Measurements from ENCODE around the gene SUSD1. TPM values are rescaled to one million over a fixed set of nuclear protein-coding genes. Genes with fewer than 3 reads are reported as not detected.
"Not testable (repeated sequence)": the region's sequence is repeated elsewhere in the genome, so short reads cannot be mapped to it uniquely, and the experiment has no call there.

SUSD1 gene
- total RNA-seq, 4 donors from 2014 or later: 1.6 to 8.2 (median 4.4) TPM

GRCh38 chr9:112203536-112203935 lies 28.4 kb upstream of the SUSD1 start:
- WGBS: 43% methylated on average over 2 of the region's 2 CpGs
- DNase-seq (ENCODE audit: low spot score in 2 of 2): no peak
- H3K27ac ChIP-seq: no peak overlapping the region
- no peak for TF ChIP-seq POLR2A (IDR thresholded peaks at IDR 0.05)
- TF ChIP-seq EP300 (IDR thresholded peaks at IDR 0.05): no peak
- no peak for TF ChIP-seq CTCF (IDR thresholded peaks at IDR 0.05)
- TF ChIP-seq POLR2AphosphoS5 (IDR thresholded peaks at IDR 0.05): no peak
- H3K36me3 ChIP-seq: peaks cover 18% of the 10 kb centered on the region
- H3K9me3 ChIP-seq: no peaks in the 10 kb centered on the region
- H3K27me3 ChIP-seq: no peaks in the 10 kb centered on the region
- no peak overlapping the region for H3K4me3 ChIP-seq
- no peaks in the 10 kb centered on the region for H3K4me1 ChIP-seq

GRCh38 chr9:112200711-112201110 lies 25.6 kb upstream of the SUSD1 start:
- H3K4me1 ChIP-seq: no peaks in the 10 kb centered on the region
- TF ChIP-seq POLR2A (IDR thresholded peaks at IDR 0.05) (no peak), EP300 (IDR thresholded peaks at IDR 0.05) (no peak), POLR2AphosphoS5 (IDR thresholded peaks at IDR 0.05) (no peak), CTCF (IDR thresholded peaks at IDR 0.05) (no peak)
- H3K27ac ChIP-seq: no peak overlapping the region
- H3K36me3 ChIP-seq: peaks cover under 1% of the 10 kb centered on the region
- 79% methylated on average over 5 of the region's 5 CpGs for WGBS
- H3K9me3 ChIP-seq: no peaks in the 10 kb centered on the region
- no peak overlapping the region for H3K4me3 ChIP-seq
- H3K27me3 ChIP-seq: no peaks in the 10 kb centered on the region
- no peak for DNase-seq (ENCODE audit: low spot score in 2 of 2)

- TF ChIP-seq CTCF (IDR thresholded peaks at IDR 0.05) (no peak), POLR2AphosphoS5 (IDR thresholded peaks at IDR 0.05) (no peak), EP300 (IDR thresholded peaks at IDR 0.05) (no peak), POLR2A (IDR thresholded peaks at IDR 0.05) (no peak)
- H3K36me3 ChIP-seq: no peaks in the 10 kb centered on the region
- no peaks in the 10 kb centered on the region for H3K9me3 ChIP-seq
- no peak for DNase-seq (ENCODE audit: low spot score in 2 of 2)
- H3K27ac ChIP-seq: no peak overlapping the region
- WGBS: 59% methylated on average over 4 of the region's 4 CpGs
- no peak overlapping the region for H3K4me3 ChIP-seq
- no peaks in the 10 kb centered on the region for H3K4me1 ChIP-seq
- no peaks in the 10 kb centered on the region for H3K27me3 ChIP-seq
Measured at GRCh38 chr9:112198646-112199045, 23.5 kb upstream of the SUSD1 start.

GRCh38 chr9:112194969-112195431 lies 19.9 kb upstream of the SUSD1 start:
- no peaks in the 10 kb centered on the region for H3K4me1 ChIP-seq
- DNase-seq (ENCODE audit: low spot score in 2 of 2): no peak
- no peak overlapping the region for H3K27ac ChIP-seq
- H3K36me3 ChIP-seq: no peaks in the 10 kb centered on the region
- TF ChIP-seq POLR2A (IDR thresholded peaks at IDR 0.05) (no peak), EP300 (IDR thresholded peaks at IDR 0.05) (no peak), CTCF (IDR thresholded peaks at IDR 0.05) (no peak)
- WGBS: 91% methylated on average over 4 of the region's 4 CpGs
- H3K9me3 ChIP-seq: no peaks in the 10 kb centered on the region
- H3K27me3 ChIP-seq: no peaks in the 10 kb centered on the region
- H3K4me3 ChIP-seq: no peak overlapping the region

- Histone ChIP-seq H3K36me3 (no peaks in the 10 kb centered on the region), H3K4me3 (no peak overlapping the region), H3K27me3 (no peaks in the 10 kb centered on the region), H3K9me3 (no peaks in the 10 kb centered on the region), H3K27ac (no peak overlapping the region), H3K4me1 (no peaks in the 10 kb centered on the region)
- WGBS: 90% methylated on average over 6 of the region's 6 CpGs
- no peak for DNase-seq (ENCODE audit: low spot score in 2 of 2)
- TF ChIP-seq CTCF (IDR thresholded peaks at IDR 0.05) (no peak), POLR2A (IDR thresholded peaks at IDR 0.05) (no peak), POLR2AphosphoS5 (IDR thresholded peaks at IDR 0.05) (no peak), EP300 (IDR thresholded peaks at IDR 0.05) (no peak)
Measured at GRCh38 chr9:112193572-112194288, 18.6 kb upstream of the SUSD1 start.

GRCh38 chr9:112190320-112190719 lies 15.2 kb upstream of the SUSD1 start:
- H3K4me1 ChIP-seq; H3K4me3 ChIP-seq; H3K36me3 ChIP-seq; DNase-seq (ENCODE audit: low spot score in 2 of 2); H3K27ac ChIP-seq; H3K27me3 ChIP-seq; H3K9me3 ChIP-seq: not testable (repeated sequence)
- 90% methylated on average over 1 of the region's 1 CpG for WGBS
